IMR-90 (cell line): Measurements from ENCODE around the gene PCYT1B.

Experiments used
- BHLHE40 ChIP-seq: fragments of 150-350 bp; IDR thresholded peaks from 2 replicates; pipeline ENCODE4 v1.6.1; 2016; ENCODE audit warnings: mild to moderate bottlenecking, low read depth, low read length
- CHD1 ChIP-seq: IDR thresholded peaks from 2 replicates; pipeline ENCODE4 v1.6.1; 2012; ENCODE audit warnings: low read depth, low read length, improper control_type of control experiment
- CTCF ChIP-seq: conservative IDR thresholded peaks from 2 replicates; pipeline ENCODE4 v1.5.1; 2012; ENCODE audit warnings: mild to moderate bottlenecking, low read depth, low read length, improper control_type of control experiment
- FOS ChIP-seq: fragments of 150-350 bp; IDR thresholded peaks from 2 replicates; pipeline ENCODE4 v1.6.1; 2016; ENCODE audit warnings: low read depth, low read length
- MAZ ChIP-seq: IDR thresholded peaks from 2 replicates; pipeline ENCODE4 v1.6.1; 2012; ENCODE audit warnings: low read depth, mild to moderate bottlenecking, low read length, improper control_type of control experiment, moderate library complexity, borderline replicate concordance
- NFE2L2 ChIP-seq: fragments of 150-350 bp; IDR thresholded peaks from 2 replicates; pipeline ENCODE4 v1.6.1; 2016; ENCODE audit warnings: low read depth, mild to moderate bottlenecking, low read length
- POLR2A ChIP-seq: IDR thresholded peaks from 2 replicates; pipeline ENCODE4 v1.6.1; 2012; ENCODE audit warnings: mild to moderate bottlenecking, low read depth, low read length
- RAD21 ChIP-seq: IDR thresholded peaks from 2 replicates; pipeline ENCODE4 v1.6.1; 2012; ENCODE audit warnings: low read length, improper control_type of control experiment
- RCOR1 ChIP-seq: IDR thresholded peaks from 2 replicates; pipeline ENCODE4 v1.6.1; 2012; ENCODE audit warnings: mild to moderate bottlenecking, low read length, improper control_type of control experiment; ENCODE audit not compliant: insufficient replicate concordance
- SMC3 ChIP-seq: fragments of 150-350 bp; IDR thresholded peaks from 2 replicates; pipeline ENCODE4 v1.6.1; 2016; ENCODE audit warnings: low read depth, mild to moderate bottlenecking, antibody characterized with exemption, low read length, moderate library complexity
- USF2 ChIP-seq: fragments of 150-350 bp; IDR thresholded peaks from 2 replicates; pipeline ENCODE4 v1.6.1; 2017; ENCODE audit warnings: mild to moderate bottlenecking, antibody characterized with exemption, low read length, low read depth

GRCh38 chrX:24661292-24661691 is 14.1 kb upstream of the PCYT1B start:
- TF ChIP-seq SMC3 (no peak), CTCF (no peak), POLR2A (no peak), CHD1 (no peak), RCOR1 (no peak), USF2 (no peak), FOS (no peak), MAZ (no peak), RAD21 (no peak), NFE2L2 (no peak), BHLHE40 (no peak)
